K562 (cell line): ENCODE measurements around the gene POLE2. TPM values are rescaled to one million over a fixed set of nuclear protein-coding genes. Genes with fewer than 3 reads are reported as not detected.

Experiments used
- CTCF ChIP-seq, 3 experiments: IDR thresholded peaks in 2 of 3; conservative IDR thresholded peaks in 1 of 3; 2 replicates each; pipeline ENCODE4 v1.5.1; 2011 to 2012; ENCODE audit warnings: low read length in 3 of 3, mild to moderate bottlenecking in 3 of 3, control low read depth in 2 of 3, improper control_type of control experiment in 1 of 3, inconsistent platforms in 1 of 3, low read depth in 1 of 3, mixed read lengths in 1 of 3, moderate library complexity in 1 of 3; ENCODE audit not compliant: insufficient read depth in 2 of 3
- CXXC5 ChIP-seq: fragments of 250-450 bp; sonication (Bioruptor Pico); IDR thresholded peaks from 2 replicates; pipeline ENCODE4 v1.8.0; 2022; ENCODE audit warnings: inconsistent platforms, mild to moderate bottlenecking, moderate library complexity
- EGR1 ChIP-seq: fragments of 450-650 bp; conservative IDR thresholded peaks from 2 replicates; pipeline ENCODE4 v1.6.1; 2017; ENCODE audit warnings: mild to moderate bottlenecking
- FUS ChIP-seq: fragments of 200-400 bp; formaldehyde crosslinking; optimal IDR thresholded peaks from 2 replicates; pipeline ENCODE3; 2017; ENCODE audit warnings: low read depth, low read length
- HMGN3 ChIP-seq: IDR thresholded peaks from 2 replicates; pipeline ENCODE4 v1.6.1; 2011; ENCODE audit warnings: borderline replicate concordance, low read depth, mild to moderate bottlenecking, mixed read lengths, low read length; ENCODE audit not compliant: insufficient read length; ENCODE audit errors: extremely low read depth
- JUND ChIP-seq, 2 experiments: IDR thresholded peaks; 2 replicates in 1 of 2; 3 replicates in 1 of 2; pipeline ENCODE4 v1.6.1; 2011; ENCODE audit warnings: borderline replicate concordance in 2 of 2, low read depth in 2 of 2, low read length in 2 of 2, improper control_type of control experiment in 1 of 2, missing biosample characterization in 1 of 2, missing genetic modification characterization in 1 of 2, missing genetic modification reagents in 1 of 2
- PHF21A ChIP-seq: fragments of 450-650 bp; IDR thresholded peaks from 2 replicates; pipeline ENCODE4 v1.6.1; 2017; ENCODE audit warnings: low read depth, borderline replicate concordance
- PML ChIP-seq: IDR thresholded peaks from 2 replicates; pipeline ENCODE4 v1.6.1; 2012; ENCODE audit warnings: low read length, inconsistent platforms
- PTBP1 ChIP-seq: fragments of 200-400 bp; formaldehyde crosslinking; IDR thresholded peaks from 2 replicates; pipeline ENCODE4 v1.6.1; 2017; ENCODE audit warnings: low read depth, low read length
- RBM14 ChIP-seq: fragments of 200-400 bp; formaldehyde crosslinking; IDR thresholded peaks from 2 replicates; pipeline ENCODE4 v1.6.1; 2018; ENCODE audit warnings: low read depth, mild to moderate bottlenecking, low read length, moderate library complexity, borderline replicate concordance; ENCODE audit not compliant: insufficient read depth
- RBM34 ChIP-seq: fragments of 200-400 bp; formaldehyde crosslinking; IDR thresholded peaks from 2 replicates; pipeline ENCODE4 v1.6.1; 2018; ENCODE audit warnings: low read length, borderline replicate concordance; ENCODE audit not compliant: insufficient read depth
- RNF219 ChIP-seq: fragments of 250-450 bp; sonication (Bioruptor Pico); IDR thresholded peaks from 2 replicates; pipeline ENCODE4 v1.5.0; 2022; ENCODE audit warnings: mild to moderate bottlenecking
- ZBTB34 ChIP-seq: fragments of 250-450 bp; sonication (Bioruptor Pico); IDR thresholded peaks from 2 replicates; pipeline ENCODE4 v1.8.0; 2021; ENCODE audit warnings: mild to moderate bottlenecking, moderate library complexity
- ZBTB8A ChIP-seq: fragments of 450-650 bp; IDR thresholded peaks from 2 replicates; pipeline ENCODE4 v1.6.1; 2018; ENCODE audit warnings: mild to moderate bottlenecking, moderate library complexity; ENCODE audit not compliant: partially characterized antibody
- polyA plus RNA-seq, 8 experiments: library from polyadenylated mRNA; depleted of rRNA in 4 of 8; stranded (reverse) in 5 of 8; unstranded in 3 of 8; fragments of >200 nt; fragmentation: Nextera tagmentation in 2 of 8; fragmentation: Illumina TruSeq in 1 of 8; extraction: Ambion mirVana in 2 of 8; extraction: Trizol in 1 of 8; gene quantifications; 2 replicates each; pipeline versions ENCODE4 v1.2.1 to v1.2.3, GENCODE V29; 2011 to 2014; ENCODE audit warnings: inconsistent platforms in 1 of 8, missing spikeins in 1 of 8
- total RNA-seq, 7 experiments: library from RNA; depleted of rRNA in 6 of 7; stranded (reverse); fragments of >200 nt in 6 of 7; fragmentation: Illumina TruSeq in 2 of 7; extraction: Trizol in 2 of 7; gene quantifications; 2 replicates each; pipeline versions ENCODE4 v1.2.1 to v1.2.3, GENCODE V29; 2011 to 2021; ENCODE audit warnings: low replicate concordance in 1 of 7
- TF ChIP-seq, protein P1 (sequence below): sonication (generic); formaldehyde crosslinking; IDR thresholded peaks from 2 replicates; pipeline ENCODE4 v1.8.0; 2023; ENCODE audit warnings: mild to moderate bottlenecking, missing genetic modification reagents
- TF ChIP-seq, protein P2 (sequence below), 2 experiments: fragments of 450-650 bp; conservative IDR thresholded peaks; 2 replicates each; pipeline ENCODE4 v1.6.1; 2017; ENCODE audit warnings: mild to moderate bottlenecking in 2 of 2, moderate library complexity in 2 of 2

POLE2 gene
- total and polyA plus RNA-seq, 9 of the 15 experiments (the other 6 are each of a cell fraction or from before 2014, with no cell fraction given): 30.7 to 78.4 (median 55.4) TPM

DNA sequence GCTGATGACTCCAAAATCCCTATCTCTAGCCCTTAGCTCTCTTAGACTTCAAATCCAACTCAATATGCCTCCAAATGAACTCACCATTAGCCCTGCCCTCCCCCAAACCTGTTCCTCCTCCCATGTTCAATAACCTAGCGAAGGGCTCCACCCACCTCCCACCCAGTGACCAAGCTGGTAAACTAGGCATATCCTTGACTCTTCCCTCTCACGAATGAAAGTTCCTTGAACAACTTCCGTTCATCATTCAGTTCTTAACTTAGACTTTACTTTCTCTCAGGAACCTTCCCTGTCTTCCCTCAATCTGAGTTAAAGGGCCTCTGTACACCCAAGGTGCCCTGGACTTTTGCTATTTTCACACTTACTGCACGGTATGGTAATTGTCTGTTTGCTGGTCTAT is 3.0 kb upstream of the POLE2 start (continued):
- TF ChIP-seq ZBTB34 (CRISPR knock-in tag): no peak
- no peak for TF ChIP-seq JUND (IDR thresholded peaks at IDR 0.05; ENCODE audit: borderline replicate concordance, low read depth, low read length)
- no peak for TF ChIP-seq JUND (tag; IDR thresholded peaks at IDR 0.05; ENCODE audit: borderline replicate concordance, low read depth, low read length)
- no peak for TF ChIP-seq PML
- TF ChIP-seq HMGN3: no peak
- TF ChIP-seq CXXC5 (CRISPR knock-in tag): no peak
- TF ChIP-seq ZBTB8A: no peak
- no peak for TF ChIP-seq PHF21A
- TF ChIP-seq FUS: no peak
- TF ChIP-seq, protein P1, sequence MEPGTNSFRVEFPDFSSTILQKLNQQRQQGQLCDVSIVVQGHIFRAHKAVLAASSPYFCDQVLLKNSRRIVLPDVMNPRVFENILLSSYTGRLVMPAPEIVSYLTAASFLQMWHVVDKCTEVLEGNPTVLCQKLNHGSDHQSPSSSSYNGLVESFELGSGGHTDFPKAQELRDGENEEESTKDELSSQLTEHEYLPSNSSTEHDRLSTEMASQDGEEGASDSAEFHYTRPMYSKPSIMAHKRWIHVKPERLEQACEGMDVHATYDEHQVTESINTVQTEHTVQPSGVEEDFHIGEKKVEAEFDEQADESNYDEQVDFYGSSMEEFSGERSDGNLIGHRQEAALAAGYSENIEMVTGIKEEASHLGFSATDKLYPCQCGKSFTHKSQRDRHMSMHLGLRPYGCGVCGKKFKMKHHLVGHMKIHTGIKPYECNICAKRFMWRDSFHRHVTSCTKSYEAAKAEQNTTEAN: no peak
- no peak for TF ChIP-seq RNF219 (CRISPR knock-in tag)
- no peak for TF ChIP-seq RBM34
- no peak for TF ChIP-seq EGR1
- TF ChIP-seq, protein P2, sequence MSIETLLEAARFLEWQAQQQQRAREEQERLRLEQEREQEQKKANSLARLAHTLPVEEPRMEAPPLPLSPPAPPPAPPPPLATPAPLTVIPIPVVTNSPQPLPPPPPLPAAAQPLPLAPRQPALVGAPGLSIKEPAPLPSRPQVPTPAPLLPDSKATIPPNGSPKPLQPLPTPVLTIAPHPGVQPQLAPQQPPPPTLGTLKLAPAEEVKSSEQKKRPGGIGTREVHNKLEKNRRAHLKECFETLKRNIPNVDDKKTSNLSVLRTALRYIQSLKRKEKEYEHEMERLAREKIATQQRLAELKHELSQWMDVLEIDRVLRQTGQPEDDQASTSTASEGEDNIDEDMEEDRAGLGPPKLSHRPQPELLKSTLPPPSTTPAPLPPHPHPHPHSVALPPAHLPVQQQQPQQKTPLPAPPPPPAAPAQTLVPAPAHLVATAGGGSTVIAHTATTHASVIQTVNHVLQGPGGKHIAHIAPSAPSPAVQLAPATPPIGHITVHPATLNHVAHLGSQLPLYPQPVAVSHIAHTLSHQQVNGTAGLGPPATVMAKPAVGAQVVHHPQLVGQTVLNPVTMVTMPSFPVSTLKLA (conservative IDR thresholded peaks at IDR 0.05): 0 out of 4 replicates have a peak, but pooled peaks of 1 of the 2 experiments have one; percentile 8
- no peak for TF ChIP-seq RBM14
- no peak for TF ChIP-seq CTCF (IDR thresholded peaks at IDR 0.05 in 2 of 3, conservative IDR thresholded peaks at IDR 0.05 in 1 of 3; ENCODE audit: insufficient read depth in 2 of 3, low read depth in 1 of 3, low read length in 3 of 3)
- TF ChIP-seq PTBP1: no peak
